ENCODE measurements around the gene PCNX1.
"Not testable (repeated sequence)": the region's sequence is repeated elsewhere in the genome, so short reads cannot be mapped to it uniquely, and the experiment has no call there.

Gene PCNX1

GRCh38 chr14:70907176-70907995 lies at the start of gene PCNX1:
PCNX1 (plus strand) TSS chr14:70907459; CDS start chr14:70907851, 392 bp downstream.
- DNase-seq = peak; percentile 75

DNA sequence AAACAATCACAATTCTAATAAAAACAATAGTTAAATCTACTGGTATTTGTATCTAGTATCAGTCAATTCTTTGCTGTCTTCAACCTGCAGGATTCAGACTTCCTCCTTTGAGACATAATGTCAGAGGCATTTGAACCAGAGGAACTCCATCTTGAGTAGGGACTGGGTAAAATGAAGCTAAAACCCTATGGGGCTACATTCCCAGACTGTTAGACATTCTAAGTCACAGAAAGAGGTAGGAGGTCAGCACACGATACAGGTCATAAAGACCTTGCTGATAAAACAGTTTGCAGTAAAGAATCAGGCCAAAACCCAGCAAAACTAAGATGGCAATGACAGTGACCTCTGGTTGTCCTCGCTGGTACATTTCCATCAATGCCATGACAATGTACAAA lies 49.8 kb upstream of the PCNX1 start:
- DNase-seq = no peak

- no peak for DNase-seq
Measured at GRCh38 chr14:70858641-70859040, 48.6 kb upstream of the PCNX1 start.

- DNase-seq = not testable (repeated sequence)
Measured at GRCh38 chr14:70866992-70867391, 40.3 kb upstream of the PCNX1 start.

DNA sequence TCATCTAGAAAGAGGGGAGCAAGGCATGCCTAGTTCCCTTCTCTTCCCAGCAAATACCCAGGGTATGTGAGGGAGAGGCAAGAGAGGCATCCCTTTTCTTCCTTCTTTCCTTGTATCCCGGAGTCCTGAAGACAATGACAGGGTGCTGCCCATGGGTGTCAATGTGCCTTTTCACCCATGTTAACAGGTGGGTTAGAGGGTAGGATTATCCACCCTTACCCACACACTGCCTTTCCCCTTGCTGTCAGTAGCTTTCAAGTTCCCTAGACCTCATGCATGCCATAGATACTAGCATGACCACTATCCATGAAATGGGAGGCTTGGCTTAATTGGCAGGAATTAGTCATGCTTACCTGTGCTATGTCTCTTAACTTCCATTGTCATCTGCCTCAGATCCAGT lies 36.3 kb upstream of the PCNX1 start:
- DNase-seq = no peak

GRCh38 chr14:70871863-70872677 lies 35.2 kb upstream of the PCNX1 start:
- no peak for DNase-seq

DNA sequence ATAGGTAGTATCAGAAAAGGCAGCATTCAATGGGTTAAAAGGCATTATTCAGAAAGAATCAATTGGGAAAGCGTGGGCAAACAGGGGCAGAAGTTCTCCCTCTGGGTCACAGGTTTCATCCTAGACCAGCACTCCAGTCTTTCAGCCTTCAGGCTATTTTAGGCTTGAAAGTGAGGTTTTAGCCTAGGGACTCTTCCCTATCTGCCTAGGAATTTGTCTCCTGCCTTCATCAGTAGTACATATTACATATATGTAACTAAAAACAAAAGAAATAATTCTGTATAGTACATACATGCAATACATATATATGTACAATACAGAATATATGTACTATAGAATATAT lies 34.6 kb upstream of the PCNX1 start:
- DNase-seq = no peak

- DNase-seq = no peak
Measured at GRCh38 chr14:70873627-70874026, 33.6 kb upstream of the PCNX1 start.

- DNase-seq = not testable (repeated sequence)
Measured at GRCh38 chr14:70875811-70876460, 31.3 kb upstream of the PCNX1 start.

DNA sequence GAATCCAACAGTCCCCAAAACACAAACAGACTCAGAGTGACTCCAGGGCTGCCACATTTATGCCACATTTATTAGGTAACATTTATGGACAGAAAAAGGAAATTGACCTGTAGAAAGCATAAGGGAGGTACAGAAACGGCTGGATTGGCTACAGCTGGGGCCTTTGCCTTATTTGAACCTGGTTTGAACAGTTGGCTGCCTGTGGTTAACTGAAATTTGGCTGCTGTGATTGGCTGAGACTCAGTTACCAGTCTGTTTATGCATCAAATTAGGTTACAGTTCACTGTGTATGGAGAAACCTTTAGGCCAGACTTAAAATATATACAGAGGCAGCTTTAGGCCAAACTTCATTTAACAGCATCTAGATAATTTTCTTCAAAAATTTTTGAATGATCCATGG lies 27.8 kb upstream of the PCNX1 start:
- DNase-seq = no peak

DNA sequence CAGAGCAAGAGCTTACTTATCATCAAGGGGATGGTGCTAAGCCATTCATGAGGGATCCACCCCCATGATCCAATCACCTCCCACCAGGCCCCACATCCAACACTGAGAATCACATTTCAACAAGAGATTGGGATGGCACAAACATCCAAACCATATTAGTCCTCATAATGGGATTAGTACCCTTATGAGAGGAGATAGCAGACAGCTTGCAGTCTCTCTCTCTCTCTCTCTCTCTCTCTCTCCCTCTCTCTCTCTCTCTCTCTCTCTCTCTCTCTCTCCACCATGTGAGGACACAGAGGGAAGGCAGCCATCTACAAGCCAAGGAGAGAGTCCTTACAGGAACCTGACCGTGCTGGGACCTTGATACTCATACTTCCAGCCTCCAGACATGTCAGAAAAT lies 26.4 kb upstream of the PCNX1 start:
- not testable (repeated sequence) for DNase-seq

GRCh38 chr14:70881549-70882177 lies 25.6 kb upstream of the PCNX1 start:
- no peak for DNase-seq

- no peak for DNase-seq
Measured at GRCh38 chr14:70882776-70883492, 24.3 kb upstream of the PCNX1 start.

DNA sequence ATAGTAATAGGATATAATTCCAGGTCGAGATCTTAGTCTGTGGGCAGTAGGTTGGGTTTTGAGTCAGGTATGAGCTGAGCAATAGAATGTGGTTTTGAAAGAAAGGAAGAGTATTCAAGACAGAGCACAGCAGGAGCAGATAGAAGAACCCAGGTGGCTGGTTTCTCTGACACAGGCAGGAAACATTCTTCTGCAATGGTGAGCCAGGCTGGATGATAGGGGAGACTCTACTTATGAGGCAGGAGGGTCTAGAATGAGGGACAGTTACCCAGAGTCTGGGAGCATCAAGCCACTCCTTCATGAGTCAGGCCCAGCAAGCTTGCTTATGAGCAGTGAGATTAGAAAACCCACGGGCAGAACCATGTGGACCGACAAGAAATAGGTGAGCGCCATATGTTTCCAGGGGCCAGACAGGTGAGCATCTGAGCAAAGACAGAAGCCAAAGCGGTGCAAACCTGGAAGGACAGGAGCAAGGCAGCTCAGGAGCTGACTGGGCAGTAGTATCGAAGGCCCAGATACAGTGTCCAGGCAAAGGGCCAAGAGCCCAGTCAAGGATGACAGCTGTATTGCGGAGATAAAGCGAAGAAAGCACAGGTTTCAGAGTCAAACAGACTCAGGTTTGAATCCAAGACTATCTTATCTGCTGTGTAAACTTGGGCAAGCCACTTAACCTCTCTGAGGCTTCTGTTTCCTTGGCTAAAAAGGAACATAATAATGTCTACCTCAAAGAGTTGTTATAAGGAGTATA lies 22.5 kb upstream of the PCNX1 start:
- no peak for DNase-seq

DNA sequence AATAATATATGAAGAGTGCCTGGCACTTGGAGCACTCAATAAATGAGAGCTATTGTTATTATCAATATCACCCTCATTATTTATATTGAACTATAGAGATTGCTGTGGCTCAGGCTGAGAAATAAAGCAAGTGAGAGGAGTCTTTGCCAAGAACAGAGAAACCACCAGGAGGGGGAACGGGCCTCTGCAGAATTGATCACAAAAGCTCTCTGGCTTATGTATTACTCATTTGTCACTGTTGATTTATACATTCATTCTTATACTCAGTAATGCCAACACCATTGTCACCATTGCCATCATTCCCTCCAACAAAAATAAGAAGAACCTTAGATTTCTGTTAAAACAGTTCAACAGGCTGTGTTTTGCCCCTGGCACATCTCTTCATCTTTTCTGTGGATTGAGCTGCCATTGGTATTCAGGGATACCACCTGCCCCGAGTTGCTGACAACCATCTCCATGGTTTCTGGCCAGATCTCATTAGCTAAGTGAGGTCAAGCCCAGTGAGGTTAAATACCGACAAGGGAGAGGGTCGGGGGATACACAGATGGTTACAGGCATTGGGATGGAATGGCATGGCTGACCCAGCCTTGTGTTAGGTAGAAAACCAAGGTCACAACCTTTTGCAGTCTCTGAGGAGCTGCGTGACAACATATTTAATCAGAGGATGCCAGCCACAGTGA lies 21.8 kb upstream of the PCNX1 start:
- DNase-seq = no peak

DNA sequence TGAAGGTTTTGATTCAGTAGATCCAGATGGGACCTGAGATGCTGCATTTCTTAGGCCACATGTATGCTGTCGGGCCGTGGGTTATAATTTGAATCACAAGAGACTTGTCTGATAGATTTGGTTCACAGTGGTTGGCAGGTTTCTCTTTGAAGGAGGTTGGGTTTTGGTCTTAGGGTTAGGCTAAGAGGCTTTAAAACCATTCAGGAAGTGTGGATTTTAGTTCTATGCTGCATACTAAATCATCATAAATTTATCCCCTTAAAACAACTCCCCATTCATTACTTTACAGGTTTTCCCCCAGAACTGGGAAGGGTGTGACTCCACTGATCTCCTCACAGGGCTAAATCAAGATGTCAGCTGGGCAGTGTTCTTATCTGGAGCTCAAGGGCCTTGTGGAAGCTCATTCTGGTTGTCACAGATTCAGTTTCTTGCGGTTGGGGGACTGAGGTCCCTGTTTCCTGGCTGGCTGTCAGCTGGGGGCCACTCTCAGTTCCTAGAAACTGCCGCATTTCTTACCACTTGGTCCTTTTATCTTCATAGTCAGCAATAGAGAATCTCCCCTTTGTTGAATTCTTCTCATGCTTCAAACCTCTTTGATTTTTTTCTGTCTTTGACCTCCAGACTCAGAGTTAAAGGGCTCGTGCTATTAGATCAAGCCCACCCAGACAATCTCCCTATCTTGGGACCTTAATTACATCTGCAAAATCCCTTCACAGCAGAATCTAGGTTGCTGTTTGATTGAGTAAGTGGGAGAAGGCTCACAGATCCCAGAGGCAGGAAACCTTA lies 20.6 kb upstream of the PCNX1 start:
- no peak for DNase-seq

DNA sequence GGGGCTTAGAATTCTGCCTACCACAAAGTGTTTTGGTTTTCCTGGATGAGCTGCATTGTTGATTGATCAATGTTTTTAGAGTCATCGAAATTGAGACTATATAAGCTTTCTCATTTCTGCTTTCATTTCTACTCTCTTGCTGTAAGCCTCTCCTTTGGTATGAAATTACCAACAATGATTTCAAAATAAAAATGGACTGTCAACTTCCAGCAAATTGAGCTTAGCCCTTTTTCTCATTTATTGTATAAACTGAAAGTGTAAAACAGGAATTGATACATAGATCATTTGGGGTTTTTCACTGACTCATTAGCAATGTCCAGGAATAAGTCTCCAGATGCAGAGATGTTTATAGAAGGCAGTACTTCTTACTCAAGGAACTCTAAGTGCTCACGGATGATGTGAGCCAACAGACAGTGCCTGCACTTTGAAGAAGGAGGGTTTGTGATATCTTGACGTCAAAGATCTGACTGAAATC lies 20.0 kb upstream of the PCNX1 start:
- DNase-seq = no peak

- no peak for DNase-seq
Measured at GRCh38 chr14:70887737-70888499, 19.3 kb upstream of the PCNX1 start.

GRCh38 chr14:70888681-70889175 lies 18.5 kb upstream of the PCNX1 start:
- no peak for DNase-seq
